Dendritic cell treated with granulocyte-macrophage colony-stimulating factor and Interleukin-4, amounts not matched to agents 40 ng/mL and 50 ng/mL, for 4 days (primary cell): ENCODE results near the gene NANOS1.
A peak's percentile ranks its signal among the peaks of the same experiment; 100 is the strongest.

Experiments used
- H3K27ac Mint-ChIP-seq: one replicate; pipeline ENCODE4 v1.8.0; 2022; ENCODE audit warnings: mild to moderate bottlenecking, mixed read lengths
- H3K27me3 Mint-ChIP-seq: one replicate; pipeline ENCODE4 v1.8.0; 2022; ENCODE audit warnings: mild to moderate bottlenecking, mixed read lengths
- H3K36me3 Mint-ChIP-seq: one replicate; pipeline ENCODE4 v1.8.0; 2022; ENCODE audit warnings: low read depth, mixed read lengths
- H3K4me1 Mint-ChIP-seq: one replicate; pipeline ENCODE4 v1.8.0; 2022; ENCODE audit warnings: low read depth, mixed read lengths
- H3K4me3 Mint-ChIP-seq: one replicate; pipeline ENCODE4 v1.8.0; 2022; ENCODE audit warnings: mild to moderate bottlenecking, moderate library complexity, mixed read lengths
- H3K9me3 Mint-ChIP-seq: one replicate; pipeline ENCODE4 v1.8.0; 2022; ENCODE audit warnings: mixed read lengths
- intact Hi-C: fragments of 100-400 bp; cut with micrococcal nuclease; formaldehyde crosslinking; loops from one replicate; pipeline ENCODE4 v1.15.0; 2022

Gene NANOS1, protein sequence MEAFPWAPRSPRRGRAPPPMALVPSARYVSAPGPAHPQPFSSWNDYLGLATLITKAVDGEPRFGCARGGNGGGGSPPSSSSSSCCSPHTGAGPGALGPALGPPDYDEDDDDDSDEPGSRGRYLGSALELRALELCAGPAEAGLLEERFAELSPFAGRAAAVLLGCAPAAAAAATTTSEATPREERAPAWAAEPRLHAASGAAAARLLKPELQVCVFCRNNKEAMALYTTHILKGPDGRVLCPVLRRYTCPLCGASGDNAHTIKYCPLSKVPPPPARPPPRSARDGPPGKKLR

GRCh38 chr10:119029613-119030420 is at the start of gene NANOS1:
Gene NANOS1 (plus strand): TSS chr10:119029714. CDS start chr10:119029802, 88 bp downstream.
- H3K9me3 Mint-ChIP-seq = no peaks in the 10 kb centered on the region
- intact Hi-C loops = no loop called here
- H3K27me3 Mint-ChIP-seq = peaks cover 29% of the 10 kb centered on the region
- H3K4me3 Mint-ChIP-seq = peak within 1 kb of the TSS; percentile 62
- peaks cover 22% of the 10 kb centered on the region for H3K4me1 Mint-ChIP-seq
- peaks cover 29% of the 10 kb centered on the region for H3K36me3 Mint-ChIP-seq
- H3K27ac Mint-ChIP-seq = no peak within 1 kb of the TSS

GRCh38 chr10:118980135-118980865 is 49.2 kb upstream of the NANOS1 start:
- no peak overlapping the region for H3K4me3 Mint-ChIP-seq
- H3K36me3 Mint-ChIP-seq = no peaks in the 10 kb centered on the region
- intact Hi-C loops = no loop called here
- peaks cover 14% of the 10 kb centered on the region for H3K9me3 Mint-ChIP-seq
- no peak overlapping the region for H3K27ac Mint-ChIP-seq
- no peaks in the 10 kb centered on the region for H3K4me1 Mint-ChIP-seq
- peaks cover 3% of the 10 kb centered on the region for H3K27me3 Mint-ChIP-seq

- H3K36me3 Mint-ChIP-seq = no peaks in the 10 kb centered on the region
- H3K27ac Mint-ChIP-seq = no peak overlapping the region
- no peaks in the 10 kb centered on the region for H3K4me1 Mint-ChIP-seq
- peaks cover 3% of the 10 kb centered on the region for H3K27me3 Mint-ChIP-seq
- H3K4me3 Mint-ChIP-seq = no peak overlapping the region
- intact Hi-C loops = no loop called here
- H3K9me3 Mint-ChIP-seq = peaks cover 19% of the 10 kb centered on the region
These were observed 48.6 kb upstream of the NANOS1 start for GRCh38 chr10:118980870-118981269.

DNA sequence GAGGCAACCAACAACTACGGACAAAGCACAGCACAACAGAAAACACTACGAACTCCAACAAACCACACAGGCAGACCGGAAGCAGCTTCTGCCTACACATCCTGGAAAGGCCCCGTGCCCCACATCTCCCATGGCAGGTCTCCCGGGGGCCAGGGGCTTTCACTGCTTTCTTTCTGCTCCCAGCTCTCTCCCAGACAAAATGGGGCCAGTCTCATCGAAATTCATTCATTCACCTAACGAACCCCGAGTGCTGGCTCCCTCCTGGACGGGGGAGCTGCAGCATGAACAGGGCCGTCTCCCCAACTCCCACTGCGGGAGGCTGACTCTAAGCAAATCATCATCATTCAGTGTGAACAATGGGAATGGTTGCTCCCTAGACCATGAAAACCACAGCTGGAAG is 47.6 kb upstream of the NANOS1 start:
- Mint-ChIP-seq H3K9me3 (peaks cover 21% of the 10 kb centered on the region), H3K27me3 (peaks cover 3% of the 10 kb centered on the region), H3K36me3 (no peaks in the 10 kb centered on the region), H3K27ac (no peak overlapping the region), H3K4me3 (no peak overlapping the region), H3K4me1 (no peaks in the 10 kb centered on the region)
- intact Hi-C loops = no loop called here

DNA sequence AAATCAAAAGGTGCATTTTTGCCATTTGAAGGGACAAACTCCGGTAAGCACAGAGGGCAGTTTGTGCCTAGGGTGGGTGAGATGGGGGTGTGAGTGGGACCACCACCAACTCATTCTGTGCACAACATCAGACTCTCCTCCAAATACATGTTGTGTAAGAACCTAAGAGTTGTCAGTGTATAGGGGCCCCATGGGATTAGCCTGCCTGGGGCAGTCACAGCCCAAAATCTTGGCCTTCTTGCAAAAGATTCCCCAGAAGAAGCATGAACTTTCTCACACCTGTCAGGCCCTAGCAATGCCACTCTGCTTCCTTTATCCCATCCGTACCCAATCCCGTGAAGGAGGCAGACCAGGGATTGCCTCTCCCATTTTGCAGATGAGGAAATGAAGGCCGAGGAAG is 47.1 kb upstream of the NANOS1 start:
- Mint-ChIP-seq H3K9me3 (peaks cover 21% of the 10 kb centered on the region), H3K27ac (no peak overlapping the region), H3K4me1 (no peaks in the 10 kb centered on the region), H3K4me3 (no peak overlapping the region), H3K36me3 (no peaks in the 10 kb centered on the region), H3K27me3 (peaks cover 3% of the 10 kb centered on the region)
- intact Hi-C loops = no loop called here

GRCh38 chr10:118983263-118983662 is 46.3 kb upstream of the NANOS1 start:
- H3K4me1 Mint-ChIP-seq = no peaks in the 10 kb centered on the region
- H3K36me3 Mint-ChIP-seq = no peaks in the 10 kb centered on the region
- no peak overlapping the region for H3K4me3 Mint-ChIP-seq
- no peak overlapping the region for H3K27ac Mint-ChIP-seq
- intact Hi-C loops = no loop called here
- H3K27me3 Mint-ChIP-seq = peaks cover 5% of the 10 kb centered on the region
- H3K9me3 Mint-ChIP-seq = peaks cover 21% of the 10 kb centered on the region

DNA sequence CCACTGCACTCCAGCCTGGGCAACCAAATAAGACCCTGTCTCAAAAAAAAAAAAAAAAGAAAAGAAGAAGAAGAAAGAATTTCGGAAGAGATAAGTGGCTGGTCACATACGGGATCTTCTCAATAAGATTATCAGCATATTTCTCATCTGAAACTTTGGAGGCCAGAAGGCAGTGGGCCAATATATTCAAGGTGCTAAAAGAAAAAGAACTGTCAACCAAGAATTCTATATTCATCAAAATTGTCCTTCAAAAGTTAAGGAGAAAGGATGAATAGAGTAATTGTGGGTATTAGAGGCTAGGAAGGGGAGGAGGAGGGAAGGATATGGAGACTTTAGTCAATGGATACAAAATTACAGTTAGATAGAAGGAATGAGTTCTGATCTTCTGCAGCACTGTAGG is 43.9 kb upstream of the NANOS1 start:
- intact Hi-C loops = no loop called here
- Mint-ChIP-seq H3K36me3 (no peaks in the 10 kb centered on the region), H3K4me1 (no peaks in the 10 kb centered on the region), H3K9me3 (peaks cover 21% of the 10 kb centered on the region), H3K27me3 (peaks cover 7% of the 10 kb centered on the region), H3K4me3 (no peak overlapping the region), H3K27ac (no peak overlapping the region)

DNA sequence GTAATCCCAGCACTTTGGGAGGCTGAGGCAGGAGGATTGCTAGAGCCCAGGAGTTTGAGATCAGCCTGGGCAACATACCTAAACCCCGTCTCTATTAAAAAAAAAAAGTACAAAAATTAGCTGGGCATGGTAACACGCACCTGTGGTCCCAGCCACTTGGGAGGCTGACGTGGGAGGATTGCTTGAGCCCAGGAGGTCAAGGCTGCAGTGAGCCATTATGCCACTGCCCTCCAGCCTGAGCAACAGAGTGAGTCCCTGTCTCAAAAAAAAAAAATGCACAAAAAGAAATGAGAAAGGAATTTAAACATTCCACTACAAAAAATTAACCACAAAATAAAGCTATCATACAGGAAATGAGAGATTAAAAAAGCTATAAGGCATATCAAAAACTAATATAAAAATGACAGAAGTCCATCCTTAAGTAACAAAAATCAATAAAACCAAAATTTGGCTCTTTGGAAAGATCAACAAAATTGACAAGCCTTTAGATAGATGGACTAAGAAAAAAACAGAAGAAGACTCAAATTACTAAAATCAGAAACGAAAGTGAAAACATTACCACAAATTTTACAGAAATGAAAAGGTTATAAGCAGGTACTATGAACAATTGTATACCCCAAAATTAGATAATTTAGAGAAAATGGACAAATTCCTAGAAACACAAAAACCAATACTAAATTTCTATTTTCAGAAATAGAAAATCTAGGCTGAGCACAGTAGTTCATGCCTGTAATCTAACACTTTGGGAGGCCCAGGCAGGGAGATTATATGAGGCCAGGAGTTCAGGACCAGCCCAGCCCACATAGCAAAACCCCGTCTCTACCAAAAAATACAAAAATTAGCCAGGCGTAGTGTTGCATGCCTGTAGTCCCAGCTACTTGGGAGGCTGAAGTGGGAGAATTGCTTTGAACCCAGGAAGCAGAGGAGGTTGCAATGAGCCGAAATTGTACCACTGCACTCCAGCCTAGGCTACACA is 42.4 kb upstream of the NANOS1 start:
- no peak overlapping the region for H3K27ac Mint-ChIP-seq
- H3K4me1 Mint-ChIP-seq = no peaks in the 10 kb centered on the region
- peaks cover 21% of the 10 kb centered on the region for H3K9me3 Mint-ChIP-seq
- intact Hi-C loops = no loop called here
- H3K36me3 Mint-ChIP-seq = no peaks in the 10 kb centered on the region
- peaks cover 7% of the 10 kb centered on the region for H3K27me3 Mint-ChIP-seq
- no peak overlapping the region for H3K4me3 Mint-ChIP-seq

DNA sequence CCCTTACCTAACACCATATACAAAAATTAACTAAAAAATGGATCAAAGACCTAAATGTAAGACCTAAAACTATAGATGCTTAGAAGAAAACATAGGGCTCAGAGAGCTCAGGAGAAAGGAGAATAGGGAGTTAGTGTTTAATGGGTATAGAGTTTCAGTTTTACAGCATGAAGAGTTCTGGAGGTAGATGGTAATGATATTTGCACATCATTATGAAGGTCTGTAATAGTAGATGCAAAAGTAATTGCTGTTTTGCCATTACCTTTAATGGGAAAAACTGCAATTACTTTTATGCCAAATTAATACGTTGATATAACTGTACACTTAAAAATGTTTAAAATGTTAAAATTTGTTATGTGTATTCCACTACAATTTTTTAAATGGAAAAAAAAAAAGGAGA is 39.2 kb upstream of the NANOS1 start:
- H3K9me3 Mint-ChIP-seq = peaks cover 7% of the 10 kb centered on the region
- intact Hi-C loops = no loop called here
- H3K27me3 Mint-ChIP-seq = peaks cover 9% of the 10 kb centered on the region
- H3K4me1 Mint-ChIP-seq = no peaks in the 10 kb centered on the region
- no peak overlapping the region for H3K27ac Mint-ChIP-seq
- H3K36me3 Mint-ChIP-seq = no peaks in the 10 kb centered on the region
- no peak overlapping the region for H3K4me3 Mint-ChIP-seq

DNA sequence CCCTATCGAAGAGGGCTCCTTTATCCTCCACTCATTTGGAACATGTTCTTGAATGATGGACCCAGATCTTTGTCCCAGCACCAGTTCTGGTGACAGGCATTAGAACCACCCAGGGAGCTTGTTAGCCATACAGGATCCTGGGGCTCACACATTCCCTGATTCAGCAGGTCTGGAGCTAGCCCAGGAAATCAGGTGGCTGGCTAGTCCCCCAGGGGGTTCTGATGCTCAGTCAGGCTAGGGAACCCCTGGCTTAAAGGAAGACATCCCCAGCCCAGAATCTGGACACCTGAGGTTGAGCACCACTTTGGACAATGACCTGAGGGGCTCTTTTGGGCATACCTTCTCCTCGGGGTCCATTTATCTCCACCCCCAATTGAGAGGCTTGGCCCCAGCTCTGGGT is 37.0 kb upstream of the NANOS1 start:
- Mint-ChIP-seq H3K4me1 (no peaks in the 10 kb centered on the region), H3K36me3 (no peaks in the 10 kb centered on the region), H3K9me3 (no peaks in the 10 kb centered on the region), H3K4me3 (no peak overlapping the region), H3K27me3 (peaks cover 12% of the 10 kb centered on the region), H3K27ac (no peak overlapping the region)
- intact Hi-C loops = no loop called here

- H3K27ac Mint-ChIP-seq = no peak overlapping the region
- no peak overlapping the region for H3K4me3 Mint-ChIP-seq
- H3K36me3 Mint-ChIP-seq = no peaks in the 10 kb centered on the region
- intact Hi-C loops = no loop called here
- no peaks in the 10 kb centered on the region for H3K4me1 Mint-ChIP-seq
- peaks cover 13% of the 10 kb centered on the region for H3K27me3 Mint-ChIP-seq
- H3K9me3 Mint-ChIP-seq = no peaks in the 10 kb centered on the region
These were observed 36.3 kb upstream of the NANOS1 start for GRCh38 chr10:118993214-118993613.

GRCh38 chr10:118994321-118994720 is 35.2 kb upstream of the NANOS1 start:
- Mint-ChIP-seq H3K27me3 (peaks cover 14% of the 10 kb centered on the region), H3K27ac (no peak overlapping the region), H3K4me1 (no peaks in the 10 kb centered on the region), H3K9me3 (no peaks in the 10 kb centered on the region), H3K4me3 (no peak overlapping the region), H3K36me3 (no peaks in the 10 kb centered on the region)
- intact Hi-C loops = no loop called here

DNA sequence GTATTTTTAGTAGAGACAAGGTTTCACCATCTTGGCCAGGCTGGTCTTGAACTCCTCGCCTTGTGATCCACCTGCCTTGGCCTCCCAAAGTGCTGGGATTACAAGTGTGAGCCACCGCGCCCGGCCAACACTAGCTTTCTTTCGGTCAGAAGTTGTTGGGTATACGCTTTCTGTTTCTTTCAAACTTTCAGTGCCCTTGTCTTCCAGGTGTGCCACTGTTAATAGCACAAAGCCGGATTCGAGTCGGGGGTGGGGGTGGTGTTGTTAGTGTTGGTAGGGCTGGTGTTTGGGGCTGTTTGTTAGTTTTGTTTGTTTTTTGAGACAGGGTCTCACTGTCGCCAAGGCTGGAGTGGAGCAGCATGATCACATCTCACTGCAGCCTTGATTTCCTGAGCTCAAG is 33.8 kb upstream of the NANOS1 start:
- no peaks in the 10 kb centered on the region for H3K4me1 Mint-ChIP-seq
- intact Hi-C loops = no loop called here
- no peaks in the 10 kb centered on the region for H3K36me3 Mint-ChIP-seq
- peaks cover 12% of the 10 kb centered on the region for H3K27me3 Mint-ChIP-seq
- no peak overlapping the region for H3K27ac Mint-ChIP-seq
- H3K4me3 Mint-ChIP-seq = no peak overlapping the region
- H3K9me3 Mint-ChIP-seq = no peaks in the 10 kb centered on the region
